GM12878 (cell line): ENCODE results near the gene SUSD2. TPM values are rescaled to one million over a fixed set of nuclear protein-coding genes. Genes with fewer than 3 reads are reported as not detected.

Experiments used
- ATAC-seq: fragments of 200-7000 bp; cut with Tn5 transposase; 3 replicates; pipeline ENCODE4 v1.9.1; 2020; ENCODE audit warnings: mild to moderate bottlenecking, moderate library complexity
- BruUV-seq: library from RNA; stranded (reverse); fragments of 400-500 nt; replicated peaks from 2 replicates; lab custom pipeline; 2021; lab: Mats Ljungman, UMichigan
- CTCF ChIA-PET: fragments of 300-600 bp; sonication (Branson Sonifier 250); formaldehyde crosslinking; extraction: SDS; loops from one replicate; lab custom pipeline; 2021; ENCODE audit warnings: inconsistent platforms; lab: Yijun Ruan, JAX
- POLR2A ChIA-PET: fragments of 350-600 bp; formaldehyde crosslinking; extraction: SDS; loops from one replicate; lab custom pipeline; 2021; ENCODE audit warnings: inconsistent platforms; lab: Charles Lee
- RAD21 ChIA-PET: fragments of 300-600 bp; sonication (Branson Sonifier 250); formaldehyde crosslinking; loops from one replicate; lab custom pipeline; 2023; ENCODE audit warnings: antibody characterized with exemption; ENCODE audit not compliant: unreplicated experiment; lab: Charles Lee
- SMC1A ChIA-PET: fragments of 300-600 bp; sonication (Branson Sonifier 250); formaldehyde crosslinking; loops from one replicate; lab custom pipeline; 2023; ENCODE audit not compliant: unreplicated experiment, uncharacterized antibody; lab: Charles Lee
- DNase-seq: peaks from one replicate; pipeline ENCODE4 v3.0.0-alpha.2; 2011; ENCODE audit warnings: low read depth, low spot score
- FAIRE-seq: peaks from 3 replicates; lab custom pipeline; 2011; peaks lifted over from hg19 to GRCh38; lab: Jason Lieb, UNC
- H2AFZ ChIP-seq: 2 replicates; pipeline ENCODE4 v1.6.0; 2011; ENCODE audit warnings: low read depth, low read length, control low read depth; ENCODE audit not compliant: control insufficient read depth
- H3K27ac ChIP-seq: 2 replicates; pipeline ENCODE4 v1.5.1; 2011; ENCODE audit warnings: control low read depth; ENCODE audit not compliant: control insufficient read depth, insufficient read depth
- H3K27me3 ChIP-seq, 2 experiments: replicated peaks in 1 of 2; 2 replicates each; pipeline versions ENCODE4 v1.6.0 to v1.6.1; 2011; ENCODE audit warnings: low read length in 1 of 2; ENCODE audit not compliant: control insufficient read depth in 2 of 2, insufficient read depth in 2 of 2
- H3K36me3 ChIP-seq, 2 experiments: 2 replicates each; pipeline ENCODE4 v1.5.1; 2011; ENCODE audit warnings: low read length in 1 of 2; ENCODE audit not compliant: control insufficient read depth in 2 of 2, insufficient read depth in 2 of 2
- H3K4me1 ChIP-seq: 2 replicates; pipeline ENCODE4 v1.6.1; 2011; ENCODE audit warnings: mild to moderate bottlenecking, low read length, moderate library complexity, mixed read lengths; ENCODE audit not compliant: control insufficient read depth, insufficient read depth
- H3K4me2 ChIP-seq: 2 replicates; pipeline ENCODE4 v1.6.0; 2011; ENCODE audit warnings: control low read depth; ENCODE audit not compliant: control insufficient read depth, insufficient read depth
- H3K4me3 ChIP-seq: fragments of 200-600 bp; sonication (generic); 2 replicates; pipeline ENCODE4 v1.5.1; 2016
- H3K79me2 ChIP-seq: 2 replicates; pipeline ENCODE4 v1.6.0; 2011; ENCODE audit warnings: low read length; ENCODE audit not compliant: control insufficient read depth, insufficient read depth
- H3K9ac ChIP-seq: 2 replicates; pipeline ENCODE4 v1.8.0; 2011; ENCODE audit warnings: low read length, control low read depth, mixed read lengths; ENCODE audit not compliant: control insufficient read depth, insufficient read depth
- H3K9me3 ChIP-seq: replicated peaks from 3 replicates; pipeline ENCODE4 v1.5.1; 2011; ENCODE audit warnings: mild to moderate bottlenecking, low read length; ENCODE audit not compliant: control insufficient read depth, insufficient read depth
- H4K20me1 ChIP-seq: 2 replicates; pipeline ENCODE4 v1.6.0; 2011; ENCODE audit not compliant: control insufficient read depth, insufficient read depth
- ATF7 ChIP-seq: fragments of 450-650 bp; IDR thresholded peaks from 2 replicates; pipeline ENCODE4 v1.6.1; 2016; ENCODE audit warnings: low read depth, mild to moderate bottlenecking
- BACH1 ChIP-seq: fragments of 450-650 bp; IDR thresholded peaks from 2 replicates; pipeline ENCODE4 v1.6.1; 2017; ENCODE audit warnings: mild to moderate bottlenecking, borderline replicate concordance
- FOXK2 ChIP-seq: fragments of 450-650 bp; IDR thresholded peaks from 2 replicates; pipeline ENCODE4 v1.6.1; 2017; ENCODE audit warnings: mild to moderate bottlenecking, moderate library complexity
- HDAC2 ChIP-seq: fragments of 200-600 bp; sonication (generic); IDR thresholded peaks from 2 replicates; pipeline ENCODE4 v1.6.1; 2017
- HDAC6 ChIP-seq: fragments of 200-600 bp; sonication (generic); IDR thresholded peaks from one replicate; pipeline ENCODE4 v1.8.0; 2017; ENCODE audit warnings: antibody characterized with exemption; ENCODE audit not compliant: unreplicated experiment
- JUND ChIP-seq: IDR thresholded peaks from 2 replicates; pipeline ENCODE4 v1.6.1; 2012; ENCODE audit warnings: low read depth, mild to moderate bottlenecking, low read length, improper control_type of control experiment, moderate library complexity
- KDM1A ChIP-seq: fragments of 200-600 bp; sonication (generic); IDR thresholded peaks from 2 replicates; pipeline ENCODE4 v1.6.1; 2016; ENCODE audit warnings: borderline replicate concordance
- MEF2B ChIP-seq: fragments of 450-650 bp; IDR thresholded peaks from 2 replicates; pipeline ENCODE4 v1.6.1; 2018; ENCODE audit warnings: mild to moderate bottlenecking, moderate library complexity; ENCODE audit not compliant: partially characterized antibody, poor library complexity, severe bottlenecking
- POLR2AphosphoS2 ChIP-seq: IDR thresholded peaks from 2 replicates; pipeline ENCODE4 v1.6.1; 2011; ENCODE audit warnings: low read depth, mild to moderate bottlenecking, low read length, improper control_type of control experiment, moderate library complexity
- RB1 ChIP-seq: fragments of 450-650 bp; formaldehyde crosslinking; IDR thresholded peaks from 2 replicates; pipeline ENCODE4 v1.6.1; 2017; ENCODE audit warnings: mild to moderate bottlenecking, borderline replicate concordance
- SRF ChIP-seq, 2 experiments: IDR thresholded peaks; 2 replicates each; pipeline ENCODE4 v1.6.1; 2011; ENCODE audit warnings: low read depth in 2 of 2, low read length in 2 of 2, mild to moderate bottlenecking in 1 of 2, moderate library complexity in 1 of 2
- TCF7 ChIP-seq: IDR thresholded peaks from 2 replicates; pipeline ENCODE4 v1.6.1; 2014; ENCODE audit warnings: antibody characterized with exemption, borderline replicate concordance
- YY1 ChIP-seq: IDR thresholded peaks from 2 replicates; pipeline ENCODE4 v1.6.1; 2011; ENCODE audit warnings: low read depth, mild to moderate bottlenecking, low read length
- WGBS: methylation state at CpG from one replicate; pipeline ENCODE4 v1.1.6; 2016; ENCODE audit warnings: low lambda C conversion rate; ENCODE audit not compliant: insufficient replicate concordance, insufficient coverage; ENCODE audit errors: missing lambda C conversion rate; 5-methylcytosine and 5-hydroxymethylcytosine counted together
- in situ Hi-C: fragments of 300-500 bp; cut with MboI; formaldehyde crosslinking; loops from 9 replicates; pipeline ENCODE4 v1.14.3; 2018; ENCODE audit warnings: mixed read lengths
- intact Hi-C: fragments of 100-400 bp; cut with micrococcal nuclease; formaldehyde crosslinking; loops from one replicate; pipeline ENCODE4 v1.14.2; 2022; ENCODE audit not compliant: unreplicated experiment
- polyA plus RNA-seq, 11 experiments: library from polyadenylated mRNA; depleted of rRNA in 4 of 11; unstranded in 6 of 11; stranded (reverse) in 5 of 11; fragments of >200 nt; fragmentation: Nextera tagmentation in 4 of 11; fragmentation: Illumina TruSeq in 1 of 11; extraction: Ambion mirVana in 4 of 11; extraction: Trizol in 1 of 11; gene quantifications; 1 replicate in 1 of 11; 2 replicates in 10 of 11; pipeline versions ENCODE4 v1.2.1 to v1.2.3, GENCODE V29; 2011 to 2016; ENCODE audit warnings: inconsistent platforms in 2 of 11, missing spikeins in 2 of 11, low read depth in 1 of 11
- total RNA-seq, 4 experiments: library from RNA; depleted of rRNA in 3 of 4; stranded (reverse); fragments of >200 nt in 3 of 4; fragmentation: Illumina TruSeq in 1 of 4; extraction: Trizol in 1 of 4; gene quantifications; 2 replicates each; pipeline versions ENCODE4 v1.2.1 to v1.2.3, GENCODE V29; 2013 to 2021
- TF ChIP-seq, protein P1 (sequence below): fragments of 150-350 bp; IDR thresholded peaks from 2 replicates; pipeline ENCODE4 v1.6.1; 2014; ENCODE audit warnings: mild to moderate bottlenecking, low read depth, low read length
- TF ChIP-seq, protein P2 (sequence below), 3 experiments: IDR thresholded peaks in 2 of 3; conservative IDR thresholded peaks in 1 of 3; 2 replicates each; pipeline ENCODE4 v1.5.1; 2011; ENCODE audit warnings: low read depth in 3 of 3, low read length in 3 of 3, mild to moderate bottlenecking in 3 of 3, control low read depth in 2 of 3, moderate library complexity in 2 of 3, inconsistent platforms in 1 of 3, mixed read lengths in 1 of 3; ENCODE audit not compliant: control insufficient read depth in 2 of 3, insufficient read depth in 1 of 3; ENCODE audit errors: extremely low read depth in 1 of 3

Gene SUSD2
- total and polyA plus RNA-seq, 10 of the 15 experiments (the other 5 are each of a cell fraction or from before 2014, with no cell fraction given): 0.04 to 0.31 (median 0.11) TPM; not detected in 5

DNA sequence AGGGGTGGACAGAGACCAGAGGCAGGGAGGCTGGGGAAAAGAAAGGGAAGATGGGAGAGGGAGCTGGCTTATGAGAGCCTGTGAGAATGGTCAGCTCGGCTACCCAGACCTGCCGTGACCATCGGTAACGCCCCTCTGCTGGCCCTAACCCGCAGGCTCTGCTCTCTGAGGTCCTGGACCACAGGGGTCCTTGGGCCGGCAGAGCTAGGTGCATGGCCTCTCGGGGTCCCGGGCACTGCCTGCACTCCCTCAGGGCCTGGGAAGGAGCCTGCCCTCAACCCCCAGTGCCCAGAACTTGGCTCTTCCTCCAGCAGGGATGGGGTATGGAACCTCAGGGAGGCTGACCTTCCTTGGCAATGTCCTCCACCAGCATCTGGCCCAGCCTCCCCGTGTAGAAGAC lies 50.4 kb downstream of the SUSD2 start:
- ChIA-PET SMC1A (interaction anchor here (1.2 to 2.0 kb wide), 2 partner anchors 41 to 175 kb away, joined by 3 to 16 read pairs; no protein-coding TSS in a partner anchor), POLR2A (no interaction called here)
- H3K9ac ChIP-seq: no peak overlapping the region
- ATAC-seq (no peak), FAIRE-seq (no peak)
- H3K4me3 ChIP-seq: no peak overlapping the region
- H3K9me3 ChIP-seq: no peaks in the 10 kb centered on the region
- WGBS: 54% methylated on average over 9 of the region's 9 CpGs
- TF ChIP-seq, protein P1, sequence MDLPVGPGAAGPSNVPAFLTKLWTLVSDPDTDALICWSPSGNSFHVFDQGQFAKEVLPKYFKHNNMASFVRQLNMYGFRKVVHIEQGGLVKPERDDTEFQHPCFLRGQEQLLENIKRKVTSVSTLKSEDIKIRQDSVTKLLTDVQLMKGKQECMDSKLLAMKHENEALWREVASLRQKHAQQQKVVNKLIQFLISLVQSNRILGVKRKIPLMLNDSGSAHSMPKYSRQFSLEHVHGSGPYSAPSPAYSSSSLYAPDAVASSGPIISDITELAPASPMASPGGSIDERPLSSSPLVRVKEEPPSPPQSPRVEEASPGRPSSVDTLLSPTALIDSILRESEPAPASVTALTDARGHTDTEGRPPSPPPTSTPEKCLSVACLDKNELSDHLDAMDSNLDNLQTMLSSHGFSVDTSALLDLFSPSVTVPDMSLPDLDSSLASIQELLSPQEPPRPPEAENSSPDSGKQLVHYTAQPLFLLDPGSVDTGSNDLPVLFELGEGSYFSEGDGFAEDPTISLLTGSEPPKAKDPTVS: no peak
- no peak for TF ChIP-seq TCF7
- no peak for TF ChIP-seq FOXK2
- TF ChIP-seq HDAC6: no peak
- TF ChIP-seq HDAC2: no peak
- TF ChIP-seq, all 136 proteins: peak for 0
- no peak overlapping the region for H3K4me2 ChIP-seq
- in situ Hi-C loops: no loop called here
- CTCF ChIA-PET: interaction anchor here (0.9 to 3.7 kb wide), 11 partner anchors 9 to 136 kb away, joined by 3 to 27 read pairs (median 8); no protein-coding TSS in a partner anchor
- no peaks in the 10 kb centered on the region for H3K79me2 ChIP-seq
- intact Hi-C loops: no loop called here
- H3K27me3 ChIP-seq: no peaks in the 10 kb centered on the region
- no peaks in the 10 kb centered on the region for H3K4me1 ChIP-seq
- no peaks in the 10 kb centered on the region for H3K36me3 ChIP-seq
- H4K20me1 ChIP-seq: no peaks in the 10 kb centered on the region
- H2AFZ ChIP-seq: no peak overlapping the region
- no peak overlapping the region for H3K27ac ChIP-seq
- DNase-seq: no peak
- RAD21 ChIA-PET: interaction anchor here (1.0 to 1.7 kb wide), 3 partner anchors 11 to 75 kb away, joined by 4 to 13 read pairs (median 9); no protein-coding TSS in a partner anchor
- BruUV-seq: no TSS peak

DNA sequence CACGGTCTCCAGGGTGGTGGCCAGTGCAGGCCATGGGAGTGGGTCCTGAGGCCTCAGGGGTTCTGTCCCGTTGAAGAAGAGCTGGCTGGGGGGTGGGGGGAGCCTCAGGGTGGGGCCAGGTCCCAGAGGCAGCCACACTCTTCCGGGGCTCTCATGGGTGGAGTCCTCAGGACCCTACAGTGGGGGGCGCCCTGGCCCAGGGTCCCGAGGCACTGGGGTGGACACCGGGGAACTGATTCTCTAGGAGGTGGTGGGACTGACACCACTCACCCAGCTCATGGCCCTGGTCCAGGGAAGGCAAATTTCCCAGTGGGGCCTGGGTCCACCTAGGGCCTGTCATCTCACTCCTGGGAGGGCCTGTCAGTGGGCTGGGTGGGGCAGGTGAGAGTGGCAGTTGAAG lies 50.8 kb downstream of the SUSD2 start:
- intact Hi-C loops: no loop called here
- H4K20me1 ChIP-seq: no peaks in the 10 kb centered on the region
- H3K36me3 ChIP-seq: no peaks in the 10 kb centered on the region
- no peak overlapping the region for H3K27ac ChIP-seq
- ChIA-PET POLR2A (no interaction called here), SMC1A (interaction anchor here (2.0 kb wide), 1 partner anchor 42 kb away, joined by 16 read pairs; no protein-coding TSS in a partner anchor), RAD21 (interaction anchor here (1.0 to 1.7 kb wide), 2 partner anchors 10 to 42 kb away, joined by 4 to 13 read pairs; no protein-coding TSS in a partner anchor), CTCF (interaction anchor here (0.7 to 3.7 kb wide), 7 partner anchors 8 to 125 kb away, joined by 3 to 27 read pairs (median 18); no protein-coding TSS in a partner anchor)
- H3K4me1 ChIP-seq: no peaks in the 10 kb centered on the region
- no peaks in the 10 kb centered on the region for H3K9me3 ChIP-seq
- ATAC-seq: no peak
- in situ Hi-C loops: no loop called here
- FAIRE-seq: no peak
- H3K4me3 ChIP-seq: no peak overlapping the region
- H3K27me3 ChIP-seq: no peaks in the 10 kb centered on the region
- H3K4me2 ChIP-seq: no peak overlapping the region
- no peaks in the 10 kb centered on the region for H3K79me2 ChIP-seq
- no TSS peak for BruUV-seq
- H3K9ac ChIP-seq: no peak overlapping the region
- WGBS: 22% methylated on average over 6 of the region's 6 CpGs
- H2AFZ ChIP-seq: no peak overlapping the region
- DNase-seq: no peak
- no peak for TF ChIP-seq BACH1
- TF ChIP-seq, protein P2, sequence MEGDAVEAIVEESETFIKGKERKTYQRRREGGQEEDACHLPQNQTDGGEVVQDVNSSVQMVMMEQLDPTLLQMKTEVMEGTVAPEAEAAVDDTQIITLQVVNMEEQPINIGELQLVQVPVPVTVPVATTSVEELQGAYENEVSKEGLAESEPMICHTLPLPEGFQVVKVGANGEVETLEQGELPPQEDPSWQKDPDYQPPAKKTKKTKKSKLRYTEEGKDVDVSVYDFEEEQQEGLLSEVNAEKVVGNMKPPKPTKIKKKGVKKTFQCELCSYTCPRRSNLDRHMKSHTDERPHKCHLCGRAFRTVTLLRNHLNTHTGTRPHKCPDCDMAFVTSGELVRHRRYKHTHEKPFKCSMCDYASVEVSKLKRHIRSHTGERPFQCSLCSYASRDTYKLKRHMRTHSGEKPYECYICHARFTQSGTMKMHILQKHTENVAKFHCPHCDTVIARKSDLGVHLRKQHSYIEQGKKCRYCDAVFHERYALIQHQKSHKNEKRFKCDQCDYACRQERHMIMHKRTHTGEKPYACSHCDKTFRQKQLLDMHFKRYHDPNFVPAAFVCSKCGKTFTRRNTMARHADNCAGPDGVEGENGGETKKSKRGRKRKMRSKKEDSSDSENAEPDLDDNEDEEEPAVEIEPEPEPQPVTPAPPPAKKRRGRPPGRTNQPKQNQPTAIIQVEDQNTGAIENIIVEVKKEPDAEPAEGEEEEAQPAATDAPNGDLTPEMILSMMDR (IDR thresholded peaks at IDR 0.05 in 2 of 3, conservative IDR thresholded peaks at IDR 0.05 in 1 of 3; ENCODE audit: control insufficient read depth in 2 of 3, extremely low read depth in 1 of 3, insufficient read depth in 1 of 3, low read depth in 3 of 3, low read length in 3 of 3): no peak
- no peak for TF ChIP-seq SRF (IDR thresholded peaks at IDR 0.05; ENCODE audit: low read depth in 2 of 2, low read length in 2 of 2)
- TF ChIP-seq MEF2B: no peak
- TF ChIP-seq KDM1A: no peak
- no peak for TF ChIP-seq RB1
- no peak for TF ChIP-seq ATF7
- TF ChIP-seq JUND: no peak
- TF ChIP-seq POLR2AphosphoS2: no peak
- TF ChIP-seq YY1: no peak
